Measurements from ENCODE around the gene PPA2. TPM values are rescaled to one million over a fixed set of nuclear protein-coding genes. Genes with fewer than 3 reads are reported as not detected.
"Not testable (repeated sequence)": the region's sequence is repeated elsewhere in the genome, so short reads cannot be mapped to it uniquely, and the experiment has no call there.

PPA2 gene
- total RNA-seq, 1 experiment from 2014 or later = 98.5 TPM

DNA sequence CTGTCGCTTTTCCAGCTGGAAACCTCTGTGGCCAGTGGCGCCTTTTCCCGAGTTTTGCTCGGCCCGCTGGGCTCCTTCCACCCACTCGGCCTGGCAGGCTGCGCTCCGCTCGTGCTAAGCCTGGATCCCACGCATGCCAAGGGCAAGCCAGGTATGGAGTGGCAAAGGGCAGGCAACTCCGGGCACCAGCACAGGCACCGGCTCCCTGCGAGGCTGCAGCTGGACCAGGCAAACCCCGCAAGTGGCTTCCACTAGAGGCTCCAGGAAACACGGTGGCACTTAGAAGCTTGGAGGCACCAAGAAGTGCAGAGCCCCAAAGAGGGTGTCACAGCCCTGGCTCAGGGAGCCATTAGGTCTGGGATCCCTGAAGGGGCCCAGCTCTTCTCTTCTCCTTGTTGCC is 59.5 kb downstream of the PPA2 start:
- H3K4me2 ChIP-seq (ENCODE audit: low read length) = no peak overlapping the region
- H3K36me3 ChIP-seq (ENCODE audit: control insufficient read depth in 1 of 2, insufficient read depth in 2 of 2, low read length in 2 of 2) = no peaks in the 10 kb centered on the region
- BruUV-seq (replicated peaks) = no TSS peak
- no peaks in the 10 kb centered on the region for H3K4me1 ChIP-seq (ENCODE audit: control insufficient read depth in 1 of 2, insufficient read depth in 2 of 2, low read length in 2 of 2)
- no peak overlapping the region for H2AFZ ChIP-seq (ENCODE audit: low read depth, low read length, poor library complexity, severe bottlenecking)
- H4K20me1 ChIP-seq (ENCODE audit: insufficient read depth) = no peaks in the 10 kb centered on the region
- ChIA-PET RAD21 (ENCODE audit: low non-redundant PET in 1 of 2, low total read pairs in 2 of 2, uncharacterized antibody in 2 of 2, unreplicated experiment in 2 of 2) (no interaction called here), CTCF (no interaction called here), POLR2A (no interaction called here)
- no peaks in the 10 kb centered on the region for H3K79me2 ChIP-seq (ENCODE audit: insufficient read depth, low read length)
- H3K27me3 ChIP-seq (ENCODE audit: insufficient read depth, low read length) = no peaks in the 10 kb centered on the region
- no peak overlapping the region for H3K4me3 ChIP-seq (replicated peaks in 1 of 2; ENCODE audit: low read depth in 1 of 2, low read length in 2 of 2)
- H3K27ac ChIP-seq (ENCODE audit: low read depth, low read length) = no peak overlapping the region
- no peaks in the 10 kb centered on the region for H3K9me2 ChIP-seq (ENCODE audit: insufficient read depth)
- no peak for DNase-seq (ENCODE audit: low read depth, low spot score)
- no peaks in the 10 kb centered on the region for H3K9me3 ChIP-seq (ENCODE audit: control insufficient read depth in 1 of 2, insufficient read depth in 1 of 2, low read depth in 1 of 2, low read length in 2 of 2)
- TF ChIP-seq CBX3 (IDR thresholded peaks at IDR 0.05; ENCODE audit: low read depth) (no peak), EGR1 (IDR thresholded peaks at IDR 0.05; ENCODE audit: low read depth) (no peak), ZFX (IDR thresholded peaks at IDR 0.05) (no peak), POLR2AphosphoS5 (IDR thresholded peaks at IDR 0.05; ENCODE audit: low read depth, low read length) (no peak), ZNF274 (IDR thresholded peaks at IDR 0.05; ENCODE audit: low read depth, low read length) (no peak), YY1 (IDR thresholded peaks at IDR 0.05; ENCODE audit: extremely low read depth, insufficient replicate concordance, low read depth, low read length) (no peak), CEBPB (IDR thresholded peaks at IDR 0.05; ENCODE audit: low read depth) (no peak)
- TF ChIP-seq, protein P1, sequence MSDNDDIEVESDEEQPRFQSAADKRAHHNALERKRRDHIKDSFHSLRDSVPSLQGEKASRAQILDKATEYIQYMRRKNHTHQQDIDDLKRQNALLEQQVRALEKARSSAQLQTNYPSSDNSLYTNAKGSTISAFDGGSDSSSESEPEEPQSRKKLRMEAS (IDR thresholded peaks at IDR 0.05) = no peak
- TF ChIP-seq, protein P2, sequence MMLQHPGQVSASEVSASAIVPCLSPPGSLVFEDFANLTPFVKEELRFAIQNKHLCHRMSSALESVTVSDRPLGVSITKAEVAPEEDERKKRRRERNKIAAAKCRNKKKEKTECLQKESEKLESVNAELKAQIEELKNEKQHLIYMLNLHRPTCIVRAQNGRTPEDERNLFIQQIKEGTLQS (IDR thresholded peaks at IDR 0.05) = no peak
- TF ChIP-seq, protein P3, sequence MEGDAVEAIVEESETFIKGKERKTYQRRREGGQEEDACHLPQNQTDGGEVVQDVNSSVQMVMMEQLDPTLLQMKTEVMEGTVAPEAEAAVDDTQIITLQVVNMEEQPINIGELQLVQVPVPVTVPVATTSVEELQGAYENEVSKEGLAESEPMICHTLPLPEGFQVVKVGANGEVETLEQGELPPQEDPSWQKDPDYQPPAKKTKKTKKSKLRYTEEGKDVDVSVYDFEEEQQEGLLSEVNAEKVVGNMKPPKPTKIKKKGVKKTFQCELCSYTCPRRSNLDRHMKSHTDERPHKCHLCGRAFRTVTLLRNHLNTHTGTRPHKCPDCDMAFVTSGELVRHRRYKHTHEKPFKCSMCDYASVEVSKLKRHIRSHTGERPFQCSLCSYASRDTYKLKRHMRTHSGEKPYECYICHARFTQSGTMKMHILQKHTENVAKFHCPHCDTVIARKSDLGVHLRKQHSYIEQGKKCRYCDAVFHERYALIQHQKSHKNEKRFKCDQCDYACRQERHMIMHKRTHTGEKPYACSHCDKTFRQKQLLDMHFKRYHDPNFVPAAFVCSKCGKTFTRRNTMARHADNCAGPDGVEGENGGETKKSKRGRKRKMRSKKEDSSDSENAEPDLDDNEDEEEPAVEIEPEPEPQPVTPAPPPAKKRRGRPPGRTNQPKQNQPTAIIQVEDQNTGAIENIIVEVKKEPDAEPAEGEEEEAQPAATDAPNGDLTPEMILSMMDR (IDR thresholded peaks at IDR 0.05 in 2 of 3, conservative IDR thresholded peaks at IDR 0.05 in 1 of 3; ENCODE audit: borderline replicate concordance in 1 of 3, insufficient read depth in 1 of 3, low read depth in 2 of 3, low read length in 2 of 3) = no peak
- H3K9ac ChIP-seq (ENCODE audit: low read length) = no peak overlapping the region
- no peak for ATAC-seq
- intact Hi-C loops (cut with micrococcal nuclease) = no loop called here

DNA sequence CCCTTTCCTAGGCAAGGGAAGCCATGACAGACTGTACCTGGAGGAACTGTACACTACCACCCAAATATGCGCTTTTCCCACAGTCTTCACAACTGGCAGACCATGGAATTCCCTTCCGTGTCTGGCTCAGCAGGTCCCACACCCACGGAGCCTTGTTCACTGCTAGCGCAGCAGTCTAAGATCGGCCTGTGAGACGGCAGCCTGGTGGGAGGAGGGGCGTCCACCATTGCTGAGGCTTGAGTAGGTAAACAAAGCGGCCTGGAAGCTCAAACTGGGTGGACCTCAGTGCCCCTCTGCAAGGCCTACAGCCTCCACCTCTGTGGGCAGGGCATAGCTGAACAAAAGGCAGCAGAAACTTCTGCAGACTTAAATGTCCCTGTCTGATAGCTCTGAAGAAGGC is 64.7 kb downstream of the PPA2 start:
- H3K4me1 ChIP-seq (ENCODE audit: control insufficient read depth in 1 of 2, insufficient read depth in 2 of 2, low read length in 2 of 2); POLR2A ChIA-PET; H4K20me1 ChIP-seq (ENCODE audit: insufficient read depth); BruUV-seq (replicated peaks); DNase-seq (ENCODE audit: low read depth, low spot score); H3K27me3 ChIP-seq (ENCODE audit: insufficient read depth, low read length); H3K9ac ChIP-seq (ENCODE audit: low read length); ATAC-seq; H2AFZ ChIP-seq (ENCODE audit: low read depth, low read length, poor library complexity, severe bottlenecking); H3K36me3 ChIP-seq (ENCODE audit: control insufficient read depth in 1 of 2, insufficient read depth in 2 of 2, low read length in 2 of 2); H3K27ac ChIP-seq (ENCODE audit: low read depth, low read length); CTCF ChIA-PET; RAD21 ChIA-PET (ENCODE audit: low non-redundant PET in 1 of 2, low total read pairs in 2 of 2, uncharacterized antibody in 2 of 2, unreplicated experiment in 2 of 2); H3K4me3 ChIP-seq (replicated peaks in 1 of 2; ENCODE audit: low read depth in 1 of 2, low read length in 2 of 2); H3K9me3 ChIP-seq (ENCODE audit: control insufficient read depth in 1 of 2, insufficient read depth in 1 of 2, low read depth in 1 of 2, low read length in 2 of 2); intact Hi-C loops (cut with micrococcal nuclease); H3K9me2 ChIP-seq (ENCODE audit: insufficient read depth); H3K79me2 ChIP-seq (ENCODE audit: insufficient read depth, low read length); H3K4me2 ChIP-seq (ENCODE audit: low read length): not testable (repeated sequence)

Measured in HCT116 (cell line).